Ishikawa (cell line): ENCODE measurements around the gene TBC1D8.

Experiments
- CEBPB ChIP-seq: IDR thresholded peaks from 2 replicates; pipeline ENCODE4 v1.6.1; 2012
- CREB1 ChIP-seq: IDR thresholded peaks from 2 replicates; pipeline ENCODE4 v1.6.1; 2012; ENCODE audit warnings: low read depth
- EGR1 ChIP-seq: IDR thresholded peaks from 2 replicates; pipeline ENCODE4 v1.6.1; 2012
- EP300 ChIP-seq: IDR thresholded peaks from 2 replicates; pipeline ENCODE4 v1.6.1; 2012; ENCODE audit warnings: borderline replicate concordance
- FOXM1 ChIP-seq: IDR thresholded peaks from 2 replicates; pipeline ENCODE4 v1.6.1; 2012; ENCODE audit warnings: low read depth, borderline replicate concordance
- MAX ChIP-seq: IDR thresholded peaks from 2 replicates; pipeline ENCODE4 v1.6.1; 2012
- NFIC ChIP-seq: IDR thresholded peaks from 2 replicates; pipeline ENCODE4 v1.6.1; 2012
- RAD21 ChIP-seq: IDR thresholded peaks from 2 replicates; pipeline ENCODE4 v1.6.1; 2012; ENCODE audit warnings: low read depth
- REST ChIP-seq: IDR thresholded peaks from 2 replicates; pipeline ENCODE4 v1.6.1; 2012; ENCODE audit warnings: low read depth, mild to moderate bottlenecking
- TAF1 ChIP-seq: IDR thresholded peaks from 2 replicates; pipeline ENCODE4 v1.6.1; 2012; ENCODE audit warnings: low read depth, mild to moderate bottlenecking
- TCF12 ChIP-seq: IDR thresholded peaks from 2 replicates; pipeline ENCODE4 v1.6.1; 2012; ENCODE audit warnings: low read depth
- TEAD4 ChIP-seq: IDR thresholded peaks from 2 replicates; pipeline ENCODE4 v1.6.1; 2012
- USF1 ChIP-seq: IDR thresholded peaks from 2 replicates; pipeline ENCODE4 v1.6.1; 2012
- YY1 ChIP-seq: IDR thresholded peaks from 2 replicates; pipeline ENCODE4 v1.6.1; 2012; ENCODE audit warnings: low read depth
- ZBTB7A ChIP-seq: IDR thresholded peaks from 2 replicates; pipeline ENCODE4 v1.6.1; 2012; ENCODE audit warnings: low read depth

TBC1D8 gene

GRCh38 chr2:101151146-101151858 lies at the start of gene TBC1D8:
TBC1D8 (minus strand) TSS chr2:101151382; CDS start chr2:101151253, 129 bp downstream.
- TF ChIP-seq ZBTB7A (no peak), CREB1 (no peak), USF1 (0 out of 2 replicates have a peak, but pooled peaks have one; percentile 50), CEBPB (no peak), EGR1 (no peak), TEAD4 (no peak), EP300 (no peak), MAX (peak; percentile 41; the same call in 1 of the 2 replicates), FOXM1 (no peak), YY1 (no peak), TAF1 (peak; percentile 57; the same call in 1 of the 2 replicates), NFIC (0 out of 2 replicates have a peak, but pooled peaks have one; percentile 41)

- no peak for TF ChIP-seq REST
- no peak for TF ChIP-seq NFIC
- TF ChIP-seq FOXM1: peak; percentile 55; the same call in 1 of the 2 replicates
- no peak for TF ChIP-seq EGR1
Observed at GRCh38 chr2:101200676-101201075, 49.5 kb upstream of the TBC1D8 start.

- TF ChIP-seq NFIC (no peak), TCF12 (no peak), CREB1 (no peak), TEAD4 (no peak), EGR1 (no peak), ZBTB7A (no peak), TAF1 (no peak), MAX (no peak), EP300 (no peak), FOXM1 (no peak), RAD21 (no peak)
Observed at GRCh38 chr2:101199251-101199791, 48.1 kb upstream of the TBC1D8 start.

- TF ChIP-seq EGR1 (no peak), CEBPB (no peak), RAD21 (no peak), TAF1 (no peak), YY1 (no peak), EP300 (no peak)
Observed at GRCh38 chr2:101197814-101198213, 46.6 kb upstream of the TBC1D8 start.

GRCh38 chr2:101197215-101197745 lies 46.1 kb upstream of the TBC1D8 start:
- no peak for TF ChIP-seq CREB1
- TF ChIP-seq EP300: no peak
- no peak for TF ChIP-seq USF1
- TF ChIP-seq REST: no peak
- peak; percentile 6; the same call in 1 of the 2 replicates for TF ChIP-seq RAD21
- TF ChIP-seq CEBPB: no peak

GRCh38 chr2:101195871-101196661 lies 44.9 kb upstream of the TBC1D8 start:
- no peak for TF ChIP-seq TCF12
- TF ChIP-seq REST: no peak
- no peak for TF ChIP-seq USF1
- no peak for TF ChIP-seq MAX
- TF ChIP-seq YY1: no peak
- TF ChIP-seq EGR1: no peak
- TF ChIP-seq RAD21: no peak
- TF ChIP-seq TEAD4: no peak
- no peak for TF ChIP-seq EP300
- no peak for TF ChIP-seq TAF1
- no peak for TF ChIP-seq ZBTB7A
- no peak for TF ChIP-seq CEBPB
- TF ChIP-seq NFIC: no peak
- TF ChIP-seq FOXM1: no peak
- TF ChIP-seq CREB1: no peak
